CD4-positive, alpha-beta T cell treated with Interleukin-17A for 1 hour (primary cell): ENCODE results near the gene PHACTR3.
"Not testable (repeated sequence)": the region's sequence is repeated elsewhere in the genome, so short reads cannot be mapped to it uniquely, and the experiment has no call there.

Experiments
- DNase-seq: peaks from one replicate; pipeline ENCODE4 v3.0.0-alpha.2; 2020

PHACTR3 gene

GRCh38 chr20:59603781-59604541 lies at the start of gene PHACTR3:
Gene PHACTR3 (plus strand): TSS chr20:59604540. CDS start chr20:59605015, 475 bp downstream.
- no peak for DNase-seq

- not testable (repeated sequence) for DNase-seq
Measured at GRCh38 chr20:59557733-59558529, 46.4 kb upstream of the PHACTR3 start.

- DNase-seq = no peak
Measured at GRCh38 chr20:59559024-59559817, 45.1 kb upstream of the PHACTR3 start.

GRCh38 chr20:59559863-59560262 lies 44.5 kb upstream of the PHACTR3 start:
- DNase-seq = no peak

GRCh38 chr20:59560588-59561227 lies 43.6 kb upstream of the PHACTR3 start:
- DNase-seq = no peak

GRCh38 chr20:59561228-59561605 lies 43.1 kb upstream of the PHACTR3 start:
- DNase-seq = no peak

GRCh38 chr20:59561614-59562277 lies 42.6 kb upstream of the PHACTR3 start:
- no peak for DNase-seq

- no peak for DNase-seq
Measured at GRCh38 chr20:59564171-59564570, 40.2 kb upstream of the PHACTR3 start.

GRCh38 chr20:59564943-59565342 lies 39.4 kb upstream of the PHACTR3 start:
- no peak for DNase-seq

GRCh38 chr20:59565768-59566461 lies 38.4 kb upstream of the PHACTR3 start:
- DNase-seq = no peak

- DNase-seq = no peak
Measured at GRCh38 chr20:59566631-59567524, 37.5 kb upstream of the PHACTR3 start.

- no peak for DNase-seq
Measured at GRCh38 chr20:59567585-59568508, 36.5 kb upstream of the PHACTR3 start.

GRCh38 chr20:59568509-59569024 lies 35.8 kb upstream of the PHACTR3 start:
- no peak for DNase-seq

- DNase-seq = no peak
Measured at GRCh38 chr20:59569305-59569704, 35.0 kb upstream of the PHACTR3 start.

GRCh38 chr20:59571151-59571550 lies 33.2 kb upstream of the PHACTR3 start:
- no peak for DNase-seq

- peak; percentile 38 for DNase-seq
Measured at GRCh38 chr20:59571551-59572314, 32.6 kb upstream of the PHACTR3 start.

- no peak for DNase-seq
Measured at GRCh38 chr20:59572515-59572914, 31.8 kb upstream of the PHACTR3 start.

- DNase-seq = no peak
Measured at GRCh38 chr20:59573837-59574236, 30.5 kb upstream of the PHACTR3 start.
